Right kidney (tissue), 1 donor: ENCODE data around the gene MAGEB17.
"Not testable (repeated sequence)": the region's sequence is repeated elsewhere in the genome, so short reads cannot be mapped to it uniquely, and the experiment has no call there.

Experiments
- DNase-seq: peaks from one replicate; pipeline ENCODE4 v3.0.0-alpha.2; 2016

The MAGEB17 gene

DNA sequence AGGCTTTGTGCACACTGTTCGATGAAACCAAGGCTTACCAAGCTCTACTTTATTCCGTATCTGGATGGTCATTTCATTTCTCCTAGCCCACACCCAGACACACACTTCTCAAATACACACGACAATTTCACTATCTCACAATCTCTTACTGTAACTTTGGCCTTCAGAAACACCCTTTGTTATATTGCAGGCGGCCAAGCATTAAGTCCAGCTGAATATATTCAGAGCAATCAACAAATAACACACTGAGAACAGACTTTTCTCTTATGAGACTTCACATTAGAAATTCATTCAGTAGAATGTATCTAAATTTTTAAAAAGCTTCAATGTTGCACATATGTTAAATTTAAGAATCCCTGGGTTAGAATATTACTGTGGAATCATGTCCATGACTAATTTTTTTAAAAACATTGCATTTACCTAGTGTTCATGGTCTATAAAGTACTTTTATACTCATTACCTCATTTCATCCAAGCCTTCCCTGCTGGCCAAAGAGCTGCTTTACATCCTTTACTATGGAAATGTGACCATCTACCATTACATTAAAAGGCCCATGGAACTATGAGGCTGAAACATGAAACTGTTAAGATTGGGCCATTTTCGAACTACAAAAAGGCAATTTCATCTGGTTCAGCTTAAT lies 10.5 kb upstream of the MAGEB17 start:
- no peak for DNase-seq

DNA sequence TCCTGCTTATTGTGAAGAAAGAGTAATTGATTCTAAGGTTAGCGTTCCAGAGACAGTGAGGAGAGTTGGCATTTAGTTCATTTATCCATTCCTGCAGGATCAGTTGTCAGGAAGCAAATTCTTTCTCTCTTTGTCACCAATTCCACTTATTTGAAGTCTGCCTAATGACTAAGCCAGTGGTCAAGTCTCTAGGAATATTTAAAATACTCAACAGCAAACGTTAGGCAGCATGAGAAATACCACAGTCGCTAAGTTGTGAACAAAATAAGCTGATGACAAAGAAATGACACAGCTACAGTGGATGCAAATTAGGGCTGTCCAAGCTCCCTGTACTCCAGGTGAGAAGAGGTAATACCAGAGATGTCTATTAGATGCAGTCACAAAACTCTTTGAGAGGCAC lies 6.6 kb upstream of the MAGEB17 start:
- no peak for DNase-seq

DNA sequence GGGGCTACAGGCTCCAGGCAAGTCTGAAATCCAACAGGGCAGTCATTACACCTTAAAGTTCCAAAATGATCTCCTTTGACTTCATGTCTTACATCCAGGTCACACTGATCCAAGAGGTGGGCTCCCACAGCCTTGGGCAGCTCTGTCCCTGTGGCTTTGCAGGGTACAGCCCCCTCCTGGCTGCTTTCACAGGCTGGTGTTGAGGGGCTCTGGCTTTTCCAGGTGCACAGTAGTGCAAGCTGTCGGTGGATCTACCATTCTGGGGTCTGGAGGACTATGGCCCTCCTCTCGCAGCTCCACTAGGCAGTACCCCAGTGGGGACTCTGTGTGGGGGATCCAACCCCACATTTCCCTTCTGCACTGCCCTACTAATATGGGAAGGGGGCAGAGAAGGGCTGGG lies 6.1 kb upstream of the MAGEB17 start:
- DNase-seq: not testable (repeated sequence)

DNA sequence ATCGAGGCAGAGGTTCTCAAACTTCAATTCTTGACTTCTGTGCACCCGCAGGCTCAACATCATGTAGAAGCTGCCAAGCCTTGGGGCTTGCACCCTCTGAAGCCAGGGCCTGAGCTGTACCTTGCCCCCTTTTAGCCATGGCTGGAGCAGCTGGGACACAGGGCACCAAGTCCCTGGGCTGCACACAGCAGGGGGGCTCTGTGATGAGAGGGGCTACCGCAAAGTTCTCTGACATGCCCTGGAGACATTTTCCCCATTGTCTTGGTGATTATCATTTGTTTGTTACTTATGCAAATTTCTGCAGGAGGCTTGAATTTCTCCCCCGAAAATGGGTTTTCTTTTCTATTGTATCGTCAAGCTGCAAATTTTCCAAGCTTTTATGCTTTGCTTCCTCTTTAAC lies 4.9 kb upstream of the MAGEB17 start:
- DNase-seq: no peak

DNA sequence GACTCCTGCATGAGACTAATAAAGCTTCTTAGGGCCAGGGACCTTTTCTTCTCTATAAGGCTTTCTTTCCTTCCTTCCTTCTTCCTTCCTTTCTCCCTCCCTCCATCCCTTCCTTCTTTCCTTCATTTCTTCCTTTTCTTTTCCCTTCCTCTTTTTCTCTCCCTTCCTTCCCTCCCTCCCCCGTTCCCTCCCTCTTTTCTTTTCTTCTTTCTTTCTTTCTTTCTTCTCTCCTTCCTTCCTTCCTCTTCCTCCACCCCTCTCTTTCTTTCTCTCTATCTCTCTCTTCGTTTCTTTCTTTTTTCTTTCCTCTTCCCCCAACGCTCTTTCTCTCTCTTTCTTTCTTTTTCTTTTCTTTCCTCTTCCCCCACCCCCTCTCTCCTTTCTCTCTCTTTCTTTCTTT lies 2.5 kb upstream of the MAGEB17 start:
- DNase-seq: no peak

DNA sequence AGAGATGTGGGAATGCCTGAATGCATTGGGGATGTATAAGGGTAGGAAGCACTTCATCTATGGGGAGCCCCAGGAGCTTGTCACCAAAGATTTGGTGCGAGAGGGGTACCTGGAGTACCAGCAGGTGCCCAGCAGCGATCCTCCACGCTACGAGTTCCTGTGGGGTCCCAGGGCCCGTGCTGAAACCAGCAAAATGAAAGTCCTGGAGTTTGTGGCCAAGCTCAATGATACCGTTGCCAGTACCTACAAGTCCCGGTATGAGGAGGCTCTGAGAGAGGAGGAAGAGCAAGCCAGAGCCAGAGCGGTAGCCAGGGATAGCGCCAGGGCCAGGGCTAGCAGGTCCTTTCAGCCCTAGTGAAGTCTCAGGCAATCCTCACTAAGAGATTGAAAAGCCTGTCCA lies 3.8 kb downstream of the MAGEB17 start:
- no peak for DNase-seq

DNA sequence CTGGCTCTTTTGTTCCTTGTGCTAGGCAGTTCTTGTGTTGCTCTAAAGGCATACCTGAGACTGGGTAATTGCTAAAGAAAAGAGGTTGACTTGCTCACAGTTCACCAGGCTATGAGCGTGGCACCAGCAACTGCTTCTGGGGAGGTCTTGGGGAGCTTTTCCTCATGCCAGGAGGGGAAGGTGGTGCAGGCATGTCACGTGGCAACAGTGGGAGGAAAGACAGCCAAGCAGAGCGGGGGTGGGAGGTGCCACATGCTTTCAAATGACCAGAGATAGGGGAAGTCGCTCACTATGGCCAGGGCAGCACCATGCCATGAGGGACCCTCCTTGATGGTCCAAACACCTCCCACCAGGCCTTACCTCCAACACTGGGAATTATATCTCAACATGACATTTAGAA lies 4.7 kb downstream of the MAGEB17 start:
- no peak for DNase-seq

DNA sequence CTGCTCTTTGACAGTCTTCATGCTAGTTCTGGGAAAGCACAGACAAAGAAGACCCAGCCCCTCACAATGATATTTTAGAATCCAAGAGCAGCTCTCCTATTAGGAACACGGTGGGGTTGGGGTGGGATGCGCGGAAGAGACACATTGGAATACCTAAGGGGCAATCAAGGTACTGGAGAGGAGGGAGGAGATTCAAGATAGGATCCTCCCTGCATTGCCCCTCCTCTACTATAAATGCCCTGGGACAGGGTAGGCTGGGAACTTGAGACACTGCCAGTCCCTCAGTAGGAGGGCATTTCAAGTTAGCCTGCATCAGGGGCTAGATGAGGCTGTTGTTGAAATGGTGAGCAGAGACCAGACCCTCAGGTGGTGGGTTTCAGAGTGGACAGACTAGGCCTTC lies 5.1 kb downstream of the MAGEB17 start:
- no peak for DNase-seq

DNA sequence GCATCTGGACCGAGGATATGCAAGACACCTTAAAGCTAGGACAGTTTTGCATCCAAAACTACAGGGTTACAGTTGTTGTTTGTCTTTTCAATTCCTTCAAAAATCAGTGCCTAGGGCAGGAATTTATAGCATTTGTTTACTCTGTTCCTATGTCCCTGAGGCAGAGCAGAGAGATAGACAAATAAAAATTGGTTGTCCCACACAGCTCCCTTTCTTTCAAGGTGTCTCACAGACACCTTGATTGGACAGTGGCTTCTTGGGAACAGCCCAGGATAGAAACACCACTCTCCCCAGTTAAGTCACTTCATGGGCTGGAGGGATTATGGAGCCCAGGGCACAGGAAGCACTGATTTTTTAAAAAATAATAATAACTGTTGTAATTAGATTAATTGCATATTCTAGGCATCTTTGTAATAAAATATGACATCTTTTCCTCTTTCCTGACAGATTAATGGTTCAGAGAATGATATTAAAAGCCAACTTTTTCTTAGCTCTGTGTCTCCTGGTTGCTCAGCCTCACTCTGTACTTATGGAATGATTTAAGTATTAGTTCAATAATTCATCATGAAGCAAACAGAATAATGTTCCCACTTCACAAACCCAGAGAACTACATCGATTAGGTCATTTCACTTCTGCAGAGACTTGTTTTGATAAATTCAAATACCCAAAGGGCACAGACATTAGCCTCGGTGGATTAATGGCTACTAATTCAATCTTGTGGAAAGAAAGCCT lies 8.2 kb downstream of the MAGEB17 start:
- DNase-seq: no peak

DNA sequence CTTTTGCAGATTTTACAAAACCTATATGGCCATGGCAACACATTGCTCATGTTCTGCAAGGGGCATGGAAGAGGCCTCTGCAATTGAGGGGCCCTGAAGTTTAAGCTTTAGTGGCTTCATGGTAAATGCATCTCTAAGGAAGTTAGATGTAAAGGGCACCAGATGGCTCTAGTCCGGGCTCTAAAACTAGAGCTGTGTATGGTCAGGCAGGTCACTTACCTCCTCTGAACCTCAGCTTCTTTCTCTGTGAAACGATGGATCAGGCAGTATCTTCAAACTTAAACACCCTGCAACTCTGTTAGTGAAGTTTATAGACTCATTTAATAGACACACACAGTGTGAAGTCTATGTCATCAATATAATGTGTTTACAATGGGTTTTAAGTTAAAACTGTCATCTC lies 10.0 kb downstream of the MAGEB17 start:
- no peak for DNase-seq

DNA sequence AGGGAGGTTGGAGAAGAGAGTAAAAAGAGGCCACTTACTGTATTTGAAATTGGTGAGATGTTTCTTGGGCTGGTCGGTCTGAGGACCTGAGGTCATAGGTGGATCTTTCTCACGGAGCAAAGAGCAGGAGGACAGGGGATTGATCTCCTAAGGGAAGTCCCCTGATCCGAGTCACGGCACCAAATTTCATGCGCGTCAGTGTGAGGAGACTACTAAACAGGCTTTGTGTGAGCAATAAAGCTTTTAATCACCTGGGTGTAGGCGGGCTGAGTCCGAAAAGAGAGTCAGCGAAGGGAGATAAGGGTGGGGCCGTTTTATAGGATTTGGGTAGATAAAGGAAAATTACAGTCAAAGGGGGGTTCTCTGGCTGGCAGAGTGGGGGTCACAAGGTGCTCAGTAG lies 16.6 kb downstream of the MAGEB17 start:
- not testable (repeated sequence) for DNase-seq

DNA sequence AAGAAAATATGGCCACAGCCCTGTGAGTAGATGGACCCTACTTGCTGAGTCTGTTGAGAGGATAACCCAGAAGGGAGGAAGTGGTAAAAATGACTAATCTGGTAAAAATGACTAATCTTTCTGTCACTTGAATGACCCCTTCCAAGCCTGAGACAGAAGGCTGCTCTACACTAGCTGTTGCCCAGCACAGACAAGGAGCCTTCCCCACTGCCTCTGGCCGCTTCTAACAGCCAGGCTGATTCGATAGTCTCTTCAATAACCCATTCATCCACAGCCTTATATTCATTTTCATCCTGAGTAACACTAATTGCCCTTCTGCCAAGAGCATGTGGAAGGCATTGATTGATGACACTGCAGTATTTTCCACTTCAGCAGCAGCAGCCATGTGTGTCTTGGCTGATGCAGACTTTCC lies 18.4 kb downstream of the MAGEB17 start:
- no peak for DNase-seq

DNA sequence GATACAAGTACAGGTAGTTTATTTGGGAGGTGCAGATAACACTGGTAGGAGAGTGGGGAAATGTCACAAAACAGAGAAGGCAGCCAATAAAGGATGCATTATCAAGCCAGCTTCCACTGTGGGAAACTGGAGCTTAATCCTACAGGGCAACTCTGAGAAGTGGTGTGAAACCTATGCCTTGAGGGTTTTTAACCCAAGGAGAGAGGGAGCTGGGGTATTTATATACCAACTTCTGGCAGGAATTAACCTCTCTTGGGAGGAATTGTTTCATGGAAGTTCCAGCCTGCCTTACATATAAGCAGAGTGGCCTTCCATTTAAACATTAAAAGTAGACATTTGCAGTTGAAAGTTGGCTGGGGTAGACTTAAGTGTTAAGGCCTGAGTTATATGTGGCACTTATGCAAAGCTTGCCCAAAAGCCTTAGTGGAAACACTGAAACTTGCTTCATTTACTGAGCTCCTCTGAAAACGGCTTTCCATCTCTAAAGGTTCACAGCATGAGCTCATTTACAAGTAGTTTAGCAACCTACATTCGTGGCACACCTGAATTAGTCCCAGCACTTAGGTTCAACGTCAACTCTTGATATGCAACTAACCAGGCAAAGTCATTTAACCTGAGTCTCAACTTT lies 19.2 kb downstream of the MAGEB17 start:
- no peak for DNase-seq

DNA sequence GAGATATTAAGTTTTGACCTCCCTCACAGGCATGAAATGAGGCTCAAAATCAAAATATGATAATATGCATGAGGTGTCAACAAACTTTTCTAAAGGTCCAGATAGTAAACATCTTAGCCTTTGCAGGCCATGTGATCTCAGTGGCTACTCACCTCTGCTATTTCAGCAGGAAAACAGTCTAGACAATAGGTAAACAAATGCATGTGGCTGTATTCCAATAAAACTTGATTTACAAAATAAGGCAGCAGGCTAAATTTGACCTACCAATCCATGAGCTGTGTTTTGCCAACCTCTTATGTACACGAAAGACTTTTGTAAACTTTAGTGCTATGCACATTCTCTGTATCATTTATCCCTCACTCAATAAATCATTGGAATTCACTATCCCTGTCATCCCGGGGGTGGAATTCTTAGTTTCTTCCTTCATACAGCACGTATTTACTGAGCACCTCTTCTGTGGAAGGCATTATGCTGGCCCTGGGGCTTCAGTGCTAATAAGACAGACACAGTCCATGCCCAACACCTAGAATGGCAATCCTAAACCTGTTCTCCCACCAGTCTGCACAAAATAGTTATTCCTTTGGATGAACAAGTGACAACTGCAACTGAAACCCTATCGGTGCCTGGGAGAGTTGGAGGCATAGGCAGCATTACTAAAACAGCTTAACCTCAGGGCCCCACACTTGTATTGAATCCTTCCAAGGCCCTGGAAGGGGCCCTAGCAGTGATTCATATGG lies 19.9 kb downstream of the MAGEB17 start:
- no peak for DNase-seq

DNA sequence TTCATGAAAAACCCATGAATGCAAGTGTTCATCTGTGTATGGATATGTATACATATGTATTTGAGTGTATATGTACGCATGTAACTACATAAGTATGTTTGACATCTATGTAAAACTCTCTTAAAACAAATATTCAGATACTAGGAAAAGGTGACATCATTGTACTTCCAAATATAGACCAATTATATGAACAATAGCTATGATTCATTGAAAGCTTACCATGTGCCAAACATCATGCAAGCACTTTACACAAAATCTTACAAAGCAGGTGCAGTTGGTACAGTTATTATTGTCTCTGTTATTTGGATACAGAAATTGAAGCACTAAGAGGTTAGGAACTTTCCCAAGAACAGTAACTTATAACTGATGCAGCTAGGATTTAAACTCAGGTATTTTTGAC lies 21.4 kb downstream of the MAGEB17 start:
- DNase-seq: no peak

DNA sequence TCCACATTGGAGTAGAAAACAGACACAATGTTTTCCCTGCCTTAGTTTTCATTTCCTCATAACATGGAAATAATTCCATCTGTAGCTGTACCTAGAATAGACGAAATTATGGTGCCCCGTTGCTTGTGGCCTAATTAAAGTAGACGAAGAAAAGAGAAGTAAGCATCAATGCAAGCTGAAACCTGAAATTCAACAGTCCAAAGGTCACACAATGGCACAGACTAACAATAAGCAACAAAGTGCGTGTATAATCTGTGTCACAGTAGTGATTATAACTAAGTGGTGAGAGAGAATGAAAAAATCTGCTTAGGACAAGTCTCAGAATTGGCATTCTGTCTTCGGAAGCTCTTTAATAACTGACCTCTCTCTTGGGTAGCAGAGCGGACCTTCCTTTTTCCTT lies 24.3 kb downstream of the MAGEB17 start:
- no peak for DNase-seq

DNA sequence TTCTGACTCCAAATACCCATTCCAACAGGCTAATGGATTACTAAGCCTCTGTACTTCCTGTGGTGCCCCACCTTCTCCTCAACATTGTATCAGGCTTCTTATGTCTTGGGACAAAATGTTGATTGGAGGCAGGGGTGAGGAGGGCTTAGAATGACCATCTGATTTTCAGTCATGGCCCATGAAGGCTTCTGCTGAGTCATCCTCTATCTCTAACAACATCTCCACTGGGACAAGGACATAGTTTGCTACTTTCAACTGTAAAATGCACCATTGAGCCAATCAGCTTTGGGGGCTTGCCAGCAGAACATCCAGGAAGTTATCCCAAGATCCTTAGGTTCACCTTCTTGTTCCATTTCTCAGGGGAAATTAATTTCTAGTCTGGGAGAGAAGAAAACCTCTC lies 29.5 kb downstream of the MAGEB17 start:
- no peak for DNase-seq

DNA sequence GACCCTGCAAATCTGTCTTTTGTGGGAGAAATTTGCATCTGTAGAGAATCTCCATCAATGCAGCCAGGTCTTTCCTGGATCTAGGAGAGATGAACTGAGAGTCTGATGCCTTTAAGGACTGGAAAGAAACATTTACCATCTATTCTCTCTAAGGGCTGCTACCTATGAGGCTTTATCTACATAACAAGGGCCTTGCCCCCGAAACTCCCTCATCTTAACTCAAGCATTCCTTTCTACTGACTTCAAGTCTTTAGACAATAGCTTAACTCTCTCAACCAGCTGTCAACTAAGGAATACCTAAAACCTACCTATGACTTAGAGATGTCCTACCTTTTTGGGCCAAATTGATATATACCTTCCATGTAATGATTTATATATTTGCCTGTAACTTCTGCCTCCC lies 32.1 kb downstream of the MAGEB17 start:
- no peak for DNase-seq

DNA sequence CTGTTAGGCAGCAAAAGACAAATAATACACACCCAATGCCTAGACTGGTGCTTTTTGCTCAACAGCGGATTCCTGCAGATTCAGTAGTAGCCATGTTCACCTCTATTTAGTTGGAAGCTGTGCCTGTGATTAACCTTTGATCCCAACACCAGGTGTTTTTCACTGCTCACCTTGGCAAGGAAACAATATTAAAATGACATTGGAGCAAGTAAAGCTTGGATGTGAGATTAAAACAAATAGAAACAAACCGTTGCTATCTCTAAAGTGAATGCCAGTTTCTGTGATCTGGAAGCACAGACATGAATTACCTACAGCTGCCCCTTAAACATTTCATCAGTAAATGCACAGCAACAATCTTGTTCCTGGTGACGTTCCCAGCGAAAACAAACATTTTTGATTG lies 35.7 kb downstream of the MAGEB17 start:
- no peak for DNase-seq

DNA sequence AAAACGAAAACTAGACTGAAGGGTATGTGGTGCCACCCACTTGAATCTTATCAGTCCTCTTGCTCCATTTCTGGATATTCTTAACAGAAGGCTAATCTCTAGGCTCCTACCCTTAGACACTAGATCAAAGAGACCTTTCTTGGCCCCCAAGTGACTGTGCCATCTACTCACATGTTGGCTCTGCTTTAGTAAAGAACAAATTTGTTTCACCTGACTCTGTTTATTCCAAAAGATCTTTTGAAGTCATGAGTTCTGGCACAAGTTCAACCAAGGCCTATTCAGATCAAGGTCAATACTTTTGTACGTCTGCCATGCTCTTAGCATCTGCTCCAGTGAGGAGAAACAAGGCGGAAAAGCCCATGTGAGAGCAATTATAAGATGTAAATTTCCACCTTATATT lies 37.3 kb downstream of the MAGEB17 start:
- DNase-seq: no peak

DNA sequence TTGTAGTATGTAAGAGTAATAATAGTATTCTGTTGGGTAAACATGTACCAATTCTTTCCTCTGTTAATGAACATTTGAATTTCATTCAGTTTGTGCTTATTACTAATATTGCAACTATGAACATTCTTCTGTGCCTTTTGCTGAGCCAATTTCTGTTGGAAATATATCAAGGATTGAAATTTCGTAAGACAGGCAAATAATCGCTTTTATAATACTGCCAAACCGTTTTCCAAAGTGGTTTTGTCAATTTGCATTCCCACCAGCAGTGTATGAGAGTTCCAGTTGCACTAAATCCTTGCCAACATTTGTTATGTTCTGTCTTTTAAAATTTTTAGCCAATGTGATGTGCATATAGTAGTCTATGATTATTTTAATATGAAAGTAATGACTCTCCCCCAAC lies 38.6 kb downstream of the MAGEB17 start:
- DNase-seq: no peak

DNA sequence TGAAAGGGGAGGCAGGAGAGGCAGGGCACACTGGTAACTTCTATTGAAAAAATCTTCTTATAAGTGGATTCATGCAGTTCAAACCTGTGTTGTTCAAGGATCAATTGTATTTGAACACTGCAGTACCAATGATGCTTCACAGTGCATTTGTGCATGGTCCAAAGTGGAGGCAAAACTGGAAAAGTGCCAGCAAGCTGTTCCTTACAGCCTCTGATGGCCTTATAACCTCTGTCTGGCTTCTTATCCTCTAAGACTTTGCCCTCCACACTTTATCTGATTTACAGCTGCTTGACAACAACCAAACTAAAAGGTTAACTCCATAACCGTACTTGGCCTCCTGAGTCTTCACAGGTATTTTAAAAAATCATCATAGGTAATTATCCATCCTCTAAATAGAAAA lies 40.4 kb downstream of the MAGEB17 start:
- no peak for DNase-seq

DNA sequence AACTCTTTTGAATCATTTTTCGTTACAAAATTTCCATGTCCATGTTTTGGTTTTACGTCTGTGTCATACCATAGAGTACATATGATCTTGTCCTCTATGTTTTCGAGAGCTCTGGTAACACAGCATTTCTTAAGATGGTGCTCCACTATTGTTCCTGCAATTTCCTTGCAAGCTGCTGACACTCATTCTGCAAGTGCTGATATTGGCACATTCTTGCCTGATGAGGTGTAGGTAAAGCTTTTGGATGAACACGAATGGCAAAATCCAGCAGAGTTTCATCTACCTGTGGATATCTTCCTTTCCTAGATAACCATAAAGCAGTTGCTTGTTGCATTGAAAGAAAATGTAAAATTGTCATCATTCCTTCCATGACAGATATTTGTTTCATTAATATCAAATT lies 41.3 kb downstream of the MAGEB17 start:
- no peak for DNase-seq
